Body of pancreas (tissue), 4 donors: ENCODE measurements around the gene IL16.

Experiments used
- POLR2A ChIP-seq, 3 donors: fragments of 450-650 bp; IDR thresholded peaks; one replicate each; pipeline ENCODE4 v1.6.1; 2016; ENCODE audit warnings: antibody characterized with exemption in 3 of 3, mild to moderate bottlenecking in 2 of 3
- TF ChIP-seq, protein P1 (sequence below), 7 experiments: fragments of 450-650 bp in 4 of 7; fragments of 200-600 bp in 3 of 7; sonication (generic) in 3 of 7; IDR thresholded peaks; one replicate each; pipeline ENCODE4 v1.5.1; 2016 to 2019; ENCODE audit warnings: antibody characterized with exemption in 7 of 7

DNA sequence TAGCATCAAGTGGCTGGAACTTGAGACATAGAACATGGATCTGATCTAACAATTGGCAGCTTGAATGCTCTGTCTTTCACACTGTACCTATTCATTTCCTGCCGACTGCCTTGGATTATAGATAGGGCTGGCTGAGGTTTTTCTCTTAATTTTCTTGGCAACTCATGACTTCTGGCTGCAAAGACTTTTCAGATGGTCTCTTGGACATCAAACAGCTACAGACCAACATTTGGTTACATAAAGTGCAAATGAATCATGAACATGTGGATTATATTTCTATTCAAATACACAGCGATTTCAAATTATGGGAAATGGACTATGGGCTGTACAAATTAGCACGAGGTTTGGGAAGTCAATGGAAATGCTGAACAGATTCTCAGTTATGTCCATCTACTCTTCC is 26.2 kb upstream of the IL16 start:
- TF ChIP-seq, protein P1, sequence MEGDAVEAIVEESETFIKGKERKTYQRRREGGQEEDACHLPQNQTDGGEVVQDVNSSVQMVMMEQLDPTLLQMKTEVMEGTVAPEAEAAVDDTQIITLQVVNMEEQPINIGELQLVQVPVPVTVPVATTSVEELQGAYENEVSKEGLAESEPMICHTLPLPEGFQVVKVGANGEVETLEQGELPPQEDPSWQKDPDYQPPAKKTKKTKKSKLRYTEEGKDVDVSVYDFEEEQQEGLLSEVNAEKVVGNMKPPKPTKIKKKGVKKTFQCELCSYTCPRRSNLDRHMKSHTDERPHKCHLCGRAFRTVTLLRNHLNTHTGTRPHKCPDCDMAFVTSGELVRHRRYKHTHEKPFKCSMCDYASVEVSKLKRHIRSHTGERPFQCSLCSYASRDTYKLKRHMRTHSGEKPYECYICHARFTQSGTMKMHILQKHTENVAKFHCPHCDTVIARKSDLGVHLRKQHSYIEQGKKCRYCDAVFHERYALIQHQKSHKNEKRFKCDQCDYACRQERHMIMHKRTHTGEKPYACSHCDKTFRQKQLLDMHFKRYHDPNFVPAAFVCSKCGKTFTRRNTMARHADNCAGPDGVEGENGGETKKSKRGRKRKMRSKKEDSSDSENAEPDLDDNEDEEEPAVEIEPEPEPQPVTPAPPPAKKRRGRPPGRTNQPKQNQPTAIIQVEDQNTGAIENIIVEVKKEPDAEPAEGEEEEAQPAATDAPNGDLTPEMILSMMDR (IDR thresholded peaks at IDR 0.05) = no peak
- no peak for TF ChIP-seq POLR2A (IDR thresholded peaks at IDR 0.05)
